HFFc6 (cell line): ENCODE results near the gene KANTR. TPM values are rescaled to one million over a fixed set of nuclear protein-coding genes. Genes with fewer than 3 reads are reported as not detected.

Source experiments
- DNase-seq: peaks from one replicate; pipeline ENCODE4 v3.0.0-alpha.2; 2018
- H3K27ac Mint-ChIP-seq: 2 replicates; pipeline ENCODE4 v1.8.0; 2020; ENCODE audit warnings: mild to moderate bottlenecking, mixed read lengths
- H3K27me3 Mint-ChIP-seq: 2 replicates; pipeline ENCODE4 v1.8.0; 2021; ENCODE audit warnings: mild to moderate bottlenecking, moderate library complexity, mixed read lengths; ENCODE audit not compliant: insufficient read depth
- H3K36me3 Mint-ChIP-seq: 2 replicates; pipeline ENCODE4 v1.8.0; 2021; ENCODE audit warnings: low read depth, mixed read lengths
- H3K4me1 Mint-ChIP-seq: 2 replicates; pipeline ENCODE4 v1.8.0; 2020; ENCODE audit warnings: low read depth, mixed read lengths
- H3K4me3 Mint-ChIP-seq: 2 replicates; pipeline ENCODE4 v1.8.0; 2020; ENCODE audit warnings: mild to moderate bottlenecking, moderate library complexity, mixed read lengths
- H3K9me3 Mint-ChIP-seq: 2 replicates; pipeline ENCODE4 v1.8.0; 2020; ENCODE audit warnings: mild to moderate bottlenecking, mixed read lengths
- CTCF ChIP-seq: fragments of 200-600 bp; sonication (generic); IDR thresholded peaks from 2 replicates; pipeline ENCODE4 v1.5.0; 2021; ENCODE audit warnings: antibody characterized with exemption, mild to moderate bottlenecking
- total RNA-seq, 6 experiments: library from RNA; stranded (reverse); fragmentation: NEBNext Ultra II Directional; extraction: Animal tissue kit (Norgen Biotek cat#: 25700); gene quantifications; 2 replicates in 1 of 6; 3 replicates in 5 of 6; pipeline ENCODE4 v1.2.3, GENCODE V29; 2021

The KANTR gene
- total RNA-seq, 6 experiments from 2014 or later, result 2.6 to 4.8 (median 3.2) TPM

- peak overlapping the region; percentile 81 for H3K27ac Mint-ChIP-seq
- DNase-seq, result no peak
- peaks cover 6% of the 10 kb centered on the region for H3K36me3 Mint-ChIP-seq
- TF ChIP-seq CTCF, result no peak
- H3K4me1 Mint-ChIP-seq, result peaks cover 16% of the 10 kb centered on the region
- H3K9me3 Mint-ChIP-seq, result no peaks in the 10 kb centered on the region
- peak overlapping the region; percentile 81; the same call in 1 of the 2 replicates for H3K4me3 Mint-ChIP-seq
- H3K27me3 Mint-ChIP-seq, result no peaks in the 10 kb centered on the region
Measured at GRCh38 chrX:53116101-53116500, 22.2 kb downstream of the KANTR start.

DNA sequence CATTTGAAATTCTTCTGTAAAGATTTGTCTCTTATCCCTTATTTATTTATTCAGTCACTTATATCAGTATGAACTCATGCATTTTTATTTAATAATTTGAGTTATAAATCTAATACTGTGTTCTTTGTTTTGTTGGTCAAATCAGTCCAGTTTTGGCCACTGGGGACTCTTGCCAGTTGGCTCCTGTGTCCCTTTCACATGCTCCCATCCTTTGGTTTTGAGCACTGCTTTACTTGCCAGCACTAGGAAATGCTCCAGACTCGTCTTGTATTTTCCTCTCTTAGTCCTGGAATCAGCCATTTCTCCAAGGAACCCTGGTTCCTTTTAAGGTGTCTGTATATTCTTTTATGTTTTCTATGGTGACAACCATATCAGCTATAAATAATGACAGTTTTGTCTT is 28.1 kb downstream of the KANTR start:
- Mint-ChIP-seq H3K27ac (no peak overlapping the region), H3K27me3 (no peaks in the 10 kb centered on the region), H3K36me3 (peaks cover 13% of the 10 kb centered on the region), H3K4me1 (peaks cover 43% of the 10 kb centered on the region), H3K4me3 (no peak overlapping the region), H3K9me3 (peaks cover 9% of the 10 kb centered on the region)
- TF ChIP-seq CTCF, result no peak
- no peak for DNase-seq

- no peaks in the 10 kb centered on the region; the same call in 1 of the 2 replicates for H3K27me3 Mint-ChIP-seq
- peaks cover 9% of the 10 kb centered on the region for H3K9me3 Mint-ChIP-seq
- H3K4me3 Mint-ChIP-seq, result peak overlapping the region; percentile 58
- peak overlapping the region; percentile 12; the same call in 1 of the 2 replicates for H3K27ac Mint-ChIP-seq
- TF ChIP-seq CTCF, result no peak
- H3K4me1 Mint-ChIP-seq, result peaks cover 68% of the 10 kb centered on the region
- no peak for DNase-seq
- H3K36me3 Mint-ChIP-seq, result peaks cover 13% of the 10 kb centered on the region
Measured at GRCh38 chrX:53125506-53125905, 31.6 kb downstream of the KANTR start.

DNA sequence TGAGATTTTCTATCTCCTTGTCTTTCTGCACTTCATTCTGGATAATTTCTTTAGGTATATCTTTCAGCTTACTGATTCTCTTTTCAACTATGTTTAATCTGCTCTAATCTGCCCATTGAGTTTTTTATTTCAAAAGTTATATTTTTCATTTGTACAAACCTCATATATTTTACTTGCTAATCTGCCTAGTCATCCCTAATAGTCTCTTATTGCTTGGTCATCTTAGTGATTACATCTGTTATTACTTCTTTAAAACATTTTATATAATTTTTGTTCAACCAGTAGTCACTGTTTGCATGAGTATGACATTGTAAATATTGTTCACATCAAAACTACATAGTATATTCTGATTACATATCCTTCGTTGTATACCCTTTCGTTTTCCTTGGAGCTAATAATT is 32.4 kb downstream of the KANTR start:
- Mint-ChIP-seq H3K27ac (peak overlapping the region; percentile 60; the same call in 1 of the 2 replicates), H3K36me3 (peaks cover 13% of the 10 kb centered on the region), H3K4me1 (peaks cover 68% of the 10 kb centered on the region), H3K27me3 (no peaks in the 10 kb centered on the region; the same call in 1 of the 2 replicates), H3K4me3 (no peak overlapping the region), H3K9me3 (peaks cover 9% of the 10 kb centered on the region)
- DNase-seq, result no peak
- no peak for TF ChIP-seq CTCF

GRCh38 chrX:53128097-53128749 is 34.3 kb downstream of the KANTR start:
- Mint-ChIP-seq H3K36me3 (peaks cover 13% of the 10 kb centered on the region), H3K27ac (peak overlapping the region; percentile 91), H3K4me3 (peak overlapping the region; percentile 28), H3K27me3 (no peaks in the 10 kb centered on the region; the same call in 1 of the 2 replicates), H3K9me3 (peaks cover 9% of the 10 kb centered on the region), H3K4me1 (peaks cover 59% of the 10 kb centered on the region)
- peak; percentile 40 for DNase-seq
- TF ChIP-seq CTCF, result no peak
